ENCODE results near the gene ARL6.

Gene ARL6

GRCh38 chr3:97793420-97794019, 29.0 kb downstream of the ARL6 start:
- peak; percentile 23 for DNase-seq (ENCODE audit: low spot score)
- TF ChIP-seq CTCF (IDR thresholded peaks at IDR 0.05; ENCODE audit: borderline replicate concordance, control extremely low read depth, extremely low read depth, insufficient read depth, missing control alignments): peak; percentile 64
- in situ Hi-C loops (cut with MboI; ENCODE audit: low sequenced_read_pairs, unreplicated experiment): loop anchor here (5.0 to 25.0 kb wide), 2 partner anchors 229 to 544 kb away; no protein-coding TSS in a partner anchor

- TF ChIP-seq CTCF (IDR thresholded peaks at IDR 0.05; ENCODE audit: borderline replicate concordance, control extremely low read depth, extremely low read depth, insufficient read depth, missing control alignments): no peak
- no peak for DNase-seq (ENCODE audit: low spot score)
- in situ Hi-C loops (cut with MboI; ENCODE audit: low sequenced_read_pairs, unreplicated experiment): loop anchor here (25.0 kb wide), 1 partner anchor 541 kb away; no protein-coding TSS in a partner anchor
Observed at GRCh38 chr3:97795951-97796350, 31.4 kb downstream of the ARL6 start.

- in situ Hi-C loops (cut with MboI; ENCODE audit: low sequenced_read_pairs, unreplicated experiment): no loop called here
- no peak for DNase-seq (ENCODE audit: low spot score)
- TF ChIP-seq CTCF (IDR thresholded peaks at IDR 0.05; ENCODE audit: borderline replicate concordance, control extremely low read depth, extremely low read depth, insufficient read depth, missing control alignments): no peak
Observed at GRCh38 chr3:97804471-97804870, 39.9 kb downstream of the ARL6 start.

- no peak for DNase-seq (ENCODE audit: low spot score)
- TF ChIP-seq CTCF (IDR thresholded peaks at IDR 0.05; ENCODE audit: borderline replicate concordance, control extremely low read depth, extremely low read depth, insufficient read depth, missing control alignments): no peak
- in situ Hi-C loops (cut with MboI; ENCODE audit: low sequenced_read_pairs, unreplicated experiment): no loop called here
Observed at GRCh38 chr3:97810779-97811390, 46.3 kb downstream of the ARL6 start.

- in situ Hi-C loops (cut with MboI; ENCODE audit: low sequenced_read_pairs, unreplicated experiment): no loop called here
- no peak for DNase-seq (ENCODE audit: low spot score)
- TF ChIP-seq CTCF (IDR thresholded peaks at IDR 0.05; ENCODE audit: borderline replicate concordance, control extremely low read depth, extremely low read depth, insufficient read depth, missing control alignments): no peak
Observed at GRCh38 chr3:97815149-97815917, 50.8 kb downstream of the ARL6 start.

- in situ Hi-C loops (cut with MboI; ENCODE audit: low sequenced_read_pairs, unreplicated experiment): no loop called here
Observed at GRCh38 chr3:97816811-97817210, 52.3 kb downstream of the ARL6 start.

More at GRCh38 chr3:97816811-97817210, 52.3 kb downstream of the ARL6 start:
- DNase-seq (ENCODE audit: low spot score): no peak
- TF ChIP-seq CTCF (IDR thresholded peaks at IDR 0.05; ENCODE audit: borderline replicate concordance, control extremely low read depth, extremely low read depth, insufficient read depth, missing control alignments): no peak
